Thyroid gland (tissue), 4 donors: ENCODE results near the gene HEATR3. TPM values are rescaled to one million over a fixed set of nuclear protein-coding genes. Genes with fewer than 3 reads are reported as not detected.
"Not testable (repeated sequence)": the region's sequence is repeated elsewhere in the genome, so short reads cannot be mapped to it uniquely, and the experiment has no call there.

ENCODE experiments used
- DNase-seq, 2 donors: peaks; one replicate each; pipeline ENCODE4 v3.0.0-alpha.2; 2019
- H3K27ac ChIP-seq, 3 donors: fragments of 200-600 bp; sonication (generic); 1 replicate in 2 of 3; 2 replicates in 1 of 3; pipeline ENCODE4 v1.5.1; 2016 to 2019; ENCODE audit warnings: mild to moderate bottlenecking in 1 of 3, moderate library complexity in 1 of 3
- H3K27me3 ChIP-seq: fragments of 200-600 bp; sonication (generic); one replicate; pipeline ENCODE4 v1.5.1; 2019
- H3K36me3 ChIP-seq, 2 donors: fragments of 200-600 bp; sonication (generic); one replicate each; pipeline ENCODE4 v1.5.1; 2016 to 2019
- H3K4me1 ChIP-seq, 2 donors: fragments of 200-600 bp; sonication (generic); one replicate each; pipeline ENCODE4 v1.5.1; 2017 to 2019
- H3K4me3 ChIP-seq, 3 donors: fragments of 200-600 bp; sonication (generic); replicated peaks in 1 of 3; 1 replicate in 2 of 3; 2 replicates in 1 of 3; pipeline ENCODE4 v1.5.1; 2016; ENCODE audit warnings: mild to moderate bottlenecking in 1 of 3
- H3K9me3 ChIP-seq: fragments of 200-600 bp; sonication (generic); one replicate; pipeline ENCODE4 v1.5.1; 2017
- CTCF ChIP-seq, 6 experiments: fragments of 200-600 bp in 3 of 6; fragments of 450-650 bp in 3 of 6; sonication (generic) in 3 of 6; IDR thresholded peaks; one replicate each; pipeline ENCODE4 v1.5.1; 2016 to 2019; ENCODE audit warnings: antibody characterized with exemption in 6 of 6, mild to moderate bottlenecking in 2 of 6, inconsistent platforms in 1 of 6, moderate library complexity in 1 of 6
- POLR2A ChIP-seq, 2 donors: fragments of 450-650 bp; IDR thresholded peaks; one replicate each; pipeline ENCODE4 v1.6.1; 2017; ENCODE audit warnings: antibody characterized with exemption in 2 of 2, mild to moderate bottlenecking in 2 of 2, moderate library complexity in 1 of 2
- WGBS, 2 donors: methylation state at CpG; one replicate each; pipeline ENCODE4 v1.1.5; 2017; 5-methylcytosine and 5-hydroxymethylcytosine counted together
- intact Hi-C: fragments of 100-400 bp; cut with DNase I; formaldehyde crosslinking; loops from one replicate; pipeline ENCODE4 v1.15.1; 2023
- total RNA-seq, 4 donors: library from RNA; depleted of rRNA; stranded (reverse); fragments of >200 nt; gene quantifications; one replicate each; pipeline ENCODE4 v1.2.3, GENCODE V29; 2016

Gene HEATR3
- total RNA-seq, 4 donors from 2014 or later: 12.6 to 24.1 (median 17.9) TPM

DNA sequence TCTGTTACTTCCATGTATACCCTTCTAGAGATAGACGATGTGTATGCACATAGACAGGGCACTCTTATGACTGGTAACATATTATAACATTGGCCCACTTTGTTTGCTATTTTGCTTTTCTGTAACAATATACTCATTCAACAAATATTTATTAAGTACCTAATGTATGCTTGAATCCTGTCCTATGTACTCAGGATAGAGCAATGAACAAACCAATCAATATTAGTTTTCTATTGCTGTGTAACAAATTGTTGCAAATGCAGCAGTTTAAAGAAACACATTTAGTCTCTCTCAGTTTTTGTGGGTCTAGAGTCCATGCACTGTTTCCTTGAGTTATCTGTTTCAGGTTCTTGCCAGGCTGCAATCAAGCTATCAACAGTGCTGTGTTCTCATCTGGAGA, 57.6 kb downstream of the HEATR3 start:
- intact Hi-C loops: no loop called here
- no peak for TF ChIP-seq POLR2A (IDR thresholded peaks at IDR 0.05)
- no peak for TF ChIP-seq CTCF (IDR thresholded peaks at IDR 0.05)
- 98% methylated on average over 1 of the region's 1 CpG for WGBS, 2 donors
- H3K9me3 ChIP-seq: no peaks in the 10 kb centered on the region
- no peak overlapping the region for H3K4me3 ChIP-seq
- no peaks in the 10 kb centered on the region for H3K36me3 ChIP-seq
- no peaks in the 10 kb centered on the region for H3K27me3 ChIP-seq
- H3K4me1 ChIP-seq: no peaks in the 10 kb centered on the region
- no peak for DNase-seq
- H3K27ac ChIP-seq: no peak overlapping the region

DNA sequence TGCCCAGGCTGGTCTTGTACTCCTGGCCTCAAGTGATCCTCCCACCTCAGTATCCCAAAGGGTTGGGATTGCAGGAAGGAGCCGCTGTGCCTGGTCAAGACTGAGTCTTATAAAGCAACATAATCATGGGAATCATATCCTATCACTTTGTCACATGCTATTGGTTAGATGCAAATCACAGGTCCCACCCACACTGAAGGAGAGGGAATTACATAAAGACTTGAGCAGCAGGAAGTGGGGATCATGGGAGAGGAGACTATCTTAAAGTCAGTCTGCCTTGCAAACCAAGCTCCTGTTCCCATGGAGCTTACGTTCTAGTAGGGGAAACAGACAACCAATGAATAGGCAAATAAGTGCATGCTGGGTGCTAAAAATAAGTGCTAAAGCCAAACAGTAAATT, 59.0 kb downstream of the HEATR3 start:
- 86 to 96% methylated on average over 2 of the region's 2 CpGs for WGBS, 2 donors
- intact Hi-C loops: no loop called here
- no peaks in the 10 kb centered on the region for H3K4me1 ChIP-seq
- no peak overlapping the region for H3K27ac ChIP-seq
- no peak overlapping the region for H3K4me3 ChIP-seq
- H3K27me3 ChIP-seq: no peaks in the 10 kb centered on the region
- no peak for TF ChIP-seq POLR2A (IDR thresholded peaks at IDR 0.05)
- TF ChIP-seq CTCF (IDR thresholded peaks at IDR 0.05): no peak
- no peak for DNase-seq
- H3K9me3 ChIP-seq: no peaks in the 10 kb centered on the region
- no peaks in the 10 kb centered on the region for H3K36me3 ChIP-seq

DNA sequence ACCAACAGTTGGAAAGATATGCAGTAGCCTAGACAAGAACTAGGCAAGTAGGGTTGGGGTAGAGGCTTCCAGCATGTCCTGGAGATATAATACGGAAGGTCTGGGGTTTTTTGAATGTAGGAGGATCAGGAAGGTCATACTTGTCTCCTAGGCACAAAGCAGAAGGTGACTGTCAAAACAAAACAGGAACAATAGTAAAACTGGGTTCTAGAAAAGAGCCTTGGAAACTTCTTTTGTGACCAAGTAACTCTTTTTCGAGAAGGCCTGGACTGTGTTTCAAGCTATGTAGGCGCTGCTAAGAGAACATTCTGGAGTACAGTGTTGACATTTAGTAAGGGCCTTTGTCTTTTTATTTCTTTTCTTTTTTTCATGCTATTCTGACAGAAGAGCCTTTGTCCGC, 60.4 kb downstream of the HEATR3 start:
- intact Hi-C loops: no loop called here
- WGBS, 2 donors: 89 to 94% methylated on average over 4 of the region's 4 CpGs
- Histone ChIP-seq H3K4me3 (no peak overlapping the region), H3K36me3 (no peaks in the 10 kb centered on the region), H3K27me3 (no peaks in the 10 kb centered on the region), H3K27ac (no peak overlapping the region), H3K4me1 (no peaks in the 10 kb centered on the region), H3K9me3 (no peaks in the 10 kb centered on the region)
- no peak for TF ChIP-seq CTCF (IDR thresholded peaks at IDR 0.05)
- no peak for TF ChIP-seq POLR2A (IDR thresholded peaks at IDR 0.05)
- no peak for DNase-seq

- H3K4me3 ChIP-seq, H3K9me3 ChIP-seq, intact Hi-C loops, H3K4me1 ChIP-seq, DNase-seq, H3K27me3 ChIP-seq, H3K27ac ChIP-seq, H3K36me3 ChIP-seq: not testable (repeated sequence)
- 85 to 92% methylated on average over 7 of the region's 7 CpGs for WGBS, 2 donors
Observed at GRCh38 chr16:50132571-50132970, 66.8 kb downstream of the HEATR3 start.

DNA sequence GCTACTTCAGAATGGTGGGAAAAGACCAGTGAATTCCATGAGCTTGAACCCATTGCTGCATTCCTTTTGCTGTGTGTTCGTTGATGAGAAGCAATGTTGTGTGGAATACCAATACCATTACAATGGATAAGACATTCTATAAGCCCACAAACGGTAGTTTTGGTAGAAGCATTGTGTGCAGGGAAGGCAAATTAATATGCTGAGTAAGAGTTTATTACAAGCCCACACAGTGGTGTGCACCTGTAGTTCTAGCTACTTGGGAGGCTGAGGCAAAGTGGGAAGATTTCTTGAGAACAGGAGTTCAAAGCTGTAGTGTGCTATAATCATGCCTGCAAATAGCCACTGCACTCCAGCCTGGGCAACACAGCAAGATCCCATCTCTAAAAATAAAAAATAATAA, 67.4 kb downstream of the HEATR3 start:
- H3K27me3 ChIP-seq: no peaks in the 10 kb centered on the region
- no peak overlapping the region for H3K4me3 ChIP-seq
- no peaks in the 10 kb centered on the region for H3K4me1 ChIP-seq
- no peak for DNase-seq
- 38 to 43% methylated on average over 2 of the region's 2 CpGs for WGBS, 2 donors
- intact Hi-C loops: no loop called here
- TF ChIP-seq CTCF (IDR thresholded peaks at IDR 0.05) (no peak), POLR2A (IDR thresholded peaks at IDR 0.05) (no peak)
- H3K9me3 ChIP-seq: no peaks in the 10 kb centered on the region
- no peaks in the 10 kb centered on the region for H3K36me3 ChIP-seq
- no peak overlapping the region for H3K27ac ChIP-seq

- H3K27me3 ChIP-seq: no peaks in the 10 kb centered on the region
- no peak overlapping the region for H3K4me3 ChIP-seq
- DNase-seq: no peak
- no peak overlapping the region for H3K27ac ChIP-seq
- intact Hi-C loops: no loop called here
- TF ChIP-seq POLR2A (IDR thresholded peaks at IDR 0.05) (no peak), CTCF (IDR thresholded peaks at IDR 0.05) (no peak)
- no peaks in the 10 kb centered on the region for H3K4me1 ChIP-seq
- no peaks in the 10 kb centered on the region for H3K36me3 ChIP-seq
- no peaks in the 10 kb centered on the region for H3K9me3 ChIP-seq
Observed at GRCh38 chr16:50136399-50136798, 70.6 kb downstream of the HEATR3 start.
